Body of pancreas (tissue), 4 donors: ENCODE data around the gene SYNGR1.
A peak's percentile ranks its signal among the peaks of the same experiment; 100 is the strongest.

ENCODE experiments used
- CTCF ChIP-seq, 7 experiments: fragments of 450-650 bp in 4 of 7; fragments of 200-600 bp in 3 of 7; sonication (generic) in 3 of 7; IDR thresholded peaks; one replicate each; pipeline ENCODE4 v1.5.1; 2016 to 2019; ENCODE audit warnings: antibody characterized with exemption in 7 of 7
- POLR2A ChIP-seq, 3 donors: fragments of 450-650 bp; IDR thresholded peaks; one replicate each; pipeline ENCODE4 v1.6.1; 2016; ENCODE audit warnings: antibody characterized with exemption in 3 of 3, mild to moderate bottlenecking in 2 of 3

GRCh38 chr22:39384750-39385480, 35.1 kb downstream of the SYNGR1 start:
- peak in 4 of 7 experiments; percentile 11 to 35 (median 28) for TF ChIP-seq CTCF (IDR thresholded peaks at IDR 0.05)
- TF ChIP-seq POLR2A (IDR thresholded peaks at IDR 0.05) = no peak
